ENCODE data around the gene SDK1.
A peak's percentile ranks its signal among the peaks of the same experiment; 100 is the strongest.

SDK1 gene

GRCh38 chr7:3301831-3302618 lies 973 bp downstream of the SDK1 start (continued):
- TF ChIP-seq SP2 (tag by site-specific recombination; IDR thresholded peaks at IDR 0.05) = 0 out of 2 replicates have a peak, but pooled peaks have one; percentile 10
- TF ChIP-seq GLIS2 (tag by site-specific recombination; IDR thresholded peaks at IDR 0.05) = 0 out of 2 replicates have a peak, but pooled peaks have one; percentile 5
- TF ChIP-seq ZBTB8A (tag by site-specific recombination; IDR thresholded peaks at IDR 0.05) = peak; percentile 36
- no peak for TF ChIP-seq ZNF776 (tag by site-specific recombination; IDR thresholded peaks at IDR 0.05; ENCODE audit: borderline replicate concordance)
- TF ChIP-seq PATZ1 (tag by site-specific recombination; IDR thresholded peaks at IDR 0.05) = peak; percentile 47
- 0 out of 2 replicates have a peak, but pooled peaks have one; percentile 28 for TF ChIP-seq OSR2 (tag by site-specific recombination; IDR thresholded peaks at IDR 0.05)

- H3K9me3 ChIP-seq (ENCODE audit: control insufficient read depth, insufficient read depth, low read depth, low read length) = no peaks in the 10 kb centered on the region
- peaks cover 8% of the 10 kb centered on the region; the same call in 1 of the 2 replicates for H3K4me1 ChIP-seq (ENCODE audit: control insufficient read depth, insufficient read depth, low read length)
- no peaks in the 10 kb centered on the region for H3K36me3 ChIP-seq (ENCODE audit: control insufficient read depth in 2 of 2, insufficient read depth in 1 of 2, low read length in 2 of 2)
- H3K27ac ChIP-seq (ENCODE audit: extremely low read depth, low read depth, low read length) = no peak overlapping the region
- peak overlapping the region; percentile 67 for H3K4me3 ChIP-seq (ENCODE audit: low read depth, low read length)
- ChIA-PET POLR2A (interaction anchor here (0.8 kb wide), 1 partner anchor 18 kb away, joined by 3 read pairs; no protein-coding TSS in a partner anchor), CTCF (interaction anchor here (0.5 to 2.7 kb wide), 5 partner anchors 132 to 1366 kb away, joined by 3 to 9 read pairs (median 4); no protein-coding TSS in a partner anchor)
- TF ChIP-seq WT1 (tag by site-specific recombination; IDR thresholded peaks at IDR 0.05) (0 out of 2 replicates have a peak, but pooled peaks have one; percentile 13), HOXC10 (CRISPR knock-in tag; IDR thresholded peaks at IDR 0.05) (no peak), KLF9 (tag by site-specific recombination; IDR thresholded peaks at IDR 0.05; ENCODE audit: low read depth) (no peak), ZBTB21 (tag by site-specific recombination; IDR thresholded peaks at IDR 0.05) (no peak), ZNF843 (tag by site-specific recombination; IDR thresholded peaks at IDR 0.05) (0 out of 2 replicates have a peak, but pooled peaks have one; percentile 37), ZNF530 (tag by site-specific recombination; IDR thresholded peaks at IDR 0.05; ENCODE audit: low read depth) (no peak), ZFP69B (tag by site-specific recombination; IDR thresholded peaks at IDR 0.05) (no peak), ZNF404 (tag by site-specific recombination; IDR thresholded peaks at IDR 0.05) (no peak), ZNF610 (tag by site-specific recombination; IDR thresholded peaks at IDR 0.05; ENCODE audit: borderline replicate concordance) (no peak), PATZ1 (tag by site-specific recombination; IDR thresholded peaks at IDR 0.05) (no peak), GLI2 (tag by site-specific recombination; IDR thresholded peaks at IDR 0.05; ENCODE audit: borderline replicate concordance, low read depth) (peak; percentile 7; the same call in 1 of the 2 replicates), PRDM1 (tag by site-specific recombination; IDR thresholded peaks at IDR 0.05) (peak; percentile 67), ZNF621 (tag by site-specific recombination; IDR thresholded peaks at IDR 0.05) (no peak), ZNF626 (tag by site-specific recombination; IDR thresholded peaks at IDR 0.05) (no peak), KLF7 (tag by site-specific recombination; IDR thresholded peaks at IDR 0.05; ENCODE audit: borderline replicate concordance) (no peak), KLF10 (tag by site-specific recombination; IDR thresholded peaks at IDR 0.05) (no peak), OVOL3 (tag by site-specific recombination; IDR thresholded peaks at IDR 0.05) (0 out of 2 replicates have a peak, but pooled peaks have one; percentile 14), ZXDB (tag by site-specific recombination; IDR thresholded peaks at IDR 0.05) (0 out of 2 replicates have a peak, but pooled peaks have one; percentile 27), MEIS1 (CRISPR knock-in tag; IDR thresholded peaks at IDR 0.05; ENCODE audit: borderline replicate concordance) (no peak), HOXD13 (CRISPR knock-in tag; IDR thresholded peaks at IDR 0.05; ENCODE audit: borderline replicate concordance) (no peak), ZNF791 (tag by site-specific recombination; IDR thresholded peaks at IDR 0.05) (no peak), ZNF394 (tag by site-specific recombination; IDR thresholded peaks at IDR 0.05; ENCODE audit: borderline replicate concordance) (no peak), GLI4 (tag by site-specific recombination; IDR thresholded peaks at IDR 0.05) (no peak), IKZF3 (tag by site-specific recombination; IDR thresholded peaks at IDR 0.05) (peak; percentile 51; the same call in 1 of the 2 replicates), ZNF221 (tag by site-specific recombination; IDR thresholded peaks at IDR 0.05; ENCODE audit: borderline replicate concordance) (no peak), ZNF48 (tag by site-specific recombination; IDR thresholded peaks at IDR 0.05) (no peak), ZNF266 (tag by site-specific recombination; IDR thresholded peaks at IDR 0.05; ENCODE audit: low read depth) (no peak), ZNF341 (tag by site-specific recombination; IDR thresholded peaks at IDR 0.05; ENCODE audit: low read depth) (no peak), HOXA7 (CRISPR knock-in tag; IDR thresholded peaks at IDR 0.05; ENCODE audit: borderline replicate concordance) (no peak)
Measured at GRCh38 chr7:3302681-3303320, 1.7 kb downstream of the SDK1 start.

Data from HEK293 (cell line).